Stimulated activated CD8-positive, alpha-beta memory T cell treated with anti-CD3 and anti-CD28 coated beads, Interleukin-12 subunit alpha, Interleukin-12 subunit beta, amount 100 ng/mL, for 1 hour (primary cell): ENCODE measurements around the gene SAP30L.

Source experiments
- DNase-seq: peaks from one replicate; pipeline ENCODE4 v3.0.0-alpha.2; 2020; ENCODE audit warnings: low read depth

SAP30L gene

GRCh38 chr5:154509784-154510555, 64.2 kb downstream of the SAP30L start:
- DNase-seq: no peak
